Measurements from ENCODE around the gene B4GALNT1. TPM values are rescaled to one million over a fixed set of nuclear protein-coding genes. Genes with fewer than 3 reads are reported as not detected.

B4GALNT1 gene
- total and polyA plus RNA-seq, 11 donors, result 1.9 to 8.8 (median 5.7) TPM

- Histone ChIP-seq H3K27ac (peak overlapping the region in 9 of 12 donors; percentile 6 to 83 (median 71)), H3K4me1 (peaks cover 0 to 59% (median 22%) of the 10 kb centered on the region in 12 donors), H3K36me3 (peaks cover 0 to 28% (median 10%) of the 10 kb centered on the region in 9 donors), H3K9me3 (no peaks in the 10 kb centered on the region), H3K27me3 (peaks cover 3 to 46% (median 22%) of the 10 kb centered on the region in 9 donors), H3K4me3 (peak overlapping the region in 10 of 12 donors; percentile 17 to 54 (median 46))
- DNase-seq (peak in 3 of 5 donors; percentile 56 to 70 (median 56)), ATAC-seq (peak; percentile 17 to 77 (median 44))
- no peak for TF ChIP-seq POLR2A (IDR thresholded peaks at IDR 0.05)
- TF ChIP-seq CTCF (IDR thresholded peaks at IDR 0.05), result no peak
- WGBS, 4 donors, result 42 to 58% (median 51%) methylated on average over 10 to 11 of the region's 11 CpGs
- intact Hi-C loops (cut with DNase I), result loop anchor here in 1 of 10 donors (2.0 kb wide), 1 partner anchor 97 kb away; the partner anchor contains the start of gene DDIT3
Measured at GRCh38 chr12:57617942-57618341, 15.1 kb downstream of the B4GALNT1 start.

- 72 to 76% (median 75%) methylated on average over 3 of the region's 3 CpGs for WGBS, 4 donors
- H3K27ac ChIP-seq, result peak overlapping the region in 9 of 12 donors; percentile 15 to 83 (median 70)
- peaks cover 0 to 68% (median 20%) of the 10 kb centered on the region in 12 donors for H3K4me1 ChIP-seq
- peaks cover 3 to 46% (median 15%) of the 10 kb centered on the region in 9 donors for H3K27me3 ChIP-seq
- ATAC-seq (no peak), DNase-seq (no peak)
- TF ChIP-seq CTCF (IDR thresholded peaks at IDR 0.05) (no peak), POLR2A (IDR thresholded peaks at IDR 0.05) (no peak)
- H3K9me3 ChIP-seq, result no peaks in the 10 kb centered on the region
- H3K4me3 ChIP-seq, result peak overlapping the region in 9 of 12 donors; percentile 14 to 54 (median 49)
- intact Hi-C loops (cut with DNase I), result no loop called here
- peaks cover 0 to 28% (median 10%) of the 10 kb centered on the region in 9 donors for H3K36me3 ChIP-seq
Measured at GRCh38 chr12:57616383-57617101, 16.5 kb downstream of the B4GALNT1 start.

- ATAC-seq, result no peak
- peaks cover 0 to 63% (median 21%) of the 10 kb centered on the region in 12 donors for H3K4me1 ChIP-seq
- intact Hi-C loops (cut with DNase I), result no loop called here
Measured at GRCh38 chr12:57615637-57616036, 17.4 kb downstream of the B4GALNT1 start.

More at GRCh38 chr12:57615637-57616036, 17.4 kb downstream of the B4GALNT1 start:
- no peak for TF ChIP-seq POLR2A (IDR thresholded peaks at IDR 0.05)
- TF ChIP-seq CTCF (IDR thresholded peaks at IDR 0.05), result no peak
- Histone ChIP-seq H3K27ac (peak overlapping the region in 4 of 12 donors; percentile 5 to 83 (median 44)), H3K4me3 (peak overlapping the region in 7 of 12 donors; percentile 35 to 54 (median 49)), H3K36me3 (peaks cover 0 to 28% (median 10%) of the 10 kb centered on the region in 9 donors), H3K9me3 (no peaks in the 10 kb centered on the region), H3K27me3 (peaks cover 0 to 45% (median 6%) of the 10 kb centered on the region in 9 donors)
- DNase-seq, result no peak
- WGBS, 4 donors, result 71 to 83% (median 78%) methylated on average over 4 to 5 of the region's 5 CpGs
